ENCODE results near the gene TGM2.
"Not testable (repeated sequence)": the region's sequence is repeated elsewhere in the genome, so short reads cannot be mapped to it uniquely, and the experiment has no call there.

Gene TGM2

DNA sequence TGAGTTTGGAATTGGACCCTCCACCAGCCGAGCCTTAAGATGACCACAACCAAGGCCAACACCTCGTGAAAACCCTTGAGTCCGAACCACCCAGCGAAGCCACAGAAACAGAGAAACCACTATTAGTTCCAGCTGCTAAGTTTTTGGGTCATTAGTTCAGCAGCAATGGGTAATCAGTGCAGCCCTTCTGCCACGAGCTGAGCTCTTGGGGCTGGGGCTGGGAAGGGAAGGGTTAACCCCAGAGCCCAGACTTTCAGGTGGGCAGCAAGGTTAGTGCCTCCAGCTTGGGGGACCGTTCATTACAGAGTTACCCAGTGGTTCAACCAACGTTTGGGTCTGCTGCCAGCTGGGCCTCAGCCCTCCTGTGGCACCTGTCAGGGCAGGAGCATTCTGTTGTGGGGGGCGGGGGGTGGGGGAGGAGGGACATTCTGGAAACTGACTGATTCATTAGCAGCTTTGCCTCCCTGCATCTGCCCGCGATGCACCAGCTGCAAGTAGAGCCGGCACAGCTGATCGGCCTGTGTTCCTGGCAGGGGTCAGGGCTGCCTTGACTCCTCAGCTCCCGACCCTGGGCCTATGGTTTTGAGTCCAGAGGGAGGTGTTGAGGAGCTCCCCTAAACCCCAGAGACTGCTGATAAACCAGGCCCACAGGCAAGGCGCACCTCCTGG lies 52.7 kb downstream of the TGM2 start:
- DNase-seq = no peak

DNA sequence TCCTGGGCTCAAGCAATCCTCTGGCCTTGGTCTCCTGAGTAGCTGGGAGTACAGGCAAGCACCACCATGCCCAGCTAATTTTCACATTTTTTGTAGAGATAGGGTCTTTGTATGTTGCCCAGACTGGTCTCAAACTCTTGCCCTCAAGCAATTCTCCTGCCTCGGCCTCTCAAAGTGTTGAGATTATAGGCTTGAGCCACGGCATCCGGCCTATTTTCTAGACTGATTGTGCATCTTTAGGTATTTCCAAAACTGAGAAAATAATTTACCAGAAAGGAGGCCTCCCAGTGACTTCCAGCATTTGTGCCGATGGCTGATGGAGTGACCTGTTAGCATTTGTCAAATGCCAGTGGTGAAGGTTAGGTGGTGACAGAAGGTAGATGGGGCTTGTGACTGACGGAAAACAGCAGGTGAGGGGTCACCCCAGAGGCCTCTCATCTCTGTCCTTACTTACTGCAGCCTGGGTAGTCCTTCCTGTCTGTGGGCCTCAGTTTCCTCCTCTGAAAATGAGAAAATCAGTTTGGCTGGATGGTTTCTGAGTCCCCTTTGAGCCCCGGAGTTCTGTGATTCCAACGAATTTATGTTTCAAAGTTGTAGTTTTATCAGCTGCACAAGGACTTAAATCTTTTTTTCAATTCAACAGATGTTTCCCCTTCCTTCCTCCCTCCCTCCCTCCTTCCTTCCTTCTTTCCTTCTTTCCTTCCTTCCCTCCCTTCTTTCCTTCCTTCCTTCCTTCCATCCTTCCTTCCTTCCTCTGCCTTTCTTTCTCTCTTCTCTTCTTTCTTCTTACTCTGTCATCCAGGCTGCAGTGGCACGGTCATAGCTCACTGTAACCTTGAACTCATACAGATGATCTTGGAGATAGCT lies 53.5 kb downstream of the TGM2 start:
- DNase-seq = no peak

DNA sequence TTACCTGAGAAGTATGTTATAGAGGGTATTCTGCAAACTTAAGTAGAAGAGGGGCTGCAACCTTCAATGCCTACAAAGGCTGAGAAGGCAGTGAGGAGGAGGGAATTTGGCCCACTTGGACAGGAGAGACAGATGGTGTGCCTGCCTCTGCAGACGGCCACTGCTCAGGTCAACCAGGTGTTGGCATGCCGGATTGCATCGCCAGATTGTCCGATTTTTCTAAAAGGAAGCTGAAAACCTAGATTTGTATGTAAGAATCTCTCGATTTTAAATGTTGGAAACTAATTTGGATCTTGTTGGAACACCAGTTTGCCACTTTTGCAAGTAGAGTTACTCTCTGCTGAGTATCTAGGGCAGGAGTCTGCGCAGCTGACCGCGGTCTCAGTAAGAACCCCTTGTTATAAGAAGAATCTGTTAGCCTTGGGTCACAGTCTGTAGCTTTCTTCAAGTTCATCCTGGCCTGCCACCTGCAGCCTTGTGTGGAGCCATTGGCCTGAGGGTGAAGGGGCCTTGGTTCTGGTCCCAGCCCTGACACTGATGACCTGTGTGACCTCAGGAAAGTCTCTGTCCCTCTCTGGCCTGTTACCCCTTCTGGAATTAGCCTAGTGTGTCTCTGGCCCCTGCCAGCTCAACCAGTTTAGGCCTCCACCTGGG lies 54.4 kb downstream of the TGM2 start:
- DNase-seq = no peak

DNA sequence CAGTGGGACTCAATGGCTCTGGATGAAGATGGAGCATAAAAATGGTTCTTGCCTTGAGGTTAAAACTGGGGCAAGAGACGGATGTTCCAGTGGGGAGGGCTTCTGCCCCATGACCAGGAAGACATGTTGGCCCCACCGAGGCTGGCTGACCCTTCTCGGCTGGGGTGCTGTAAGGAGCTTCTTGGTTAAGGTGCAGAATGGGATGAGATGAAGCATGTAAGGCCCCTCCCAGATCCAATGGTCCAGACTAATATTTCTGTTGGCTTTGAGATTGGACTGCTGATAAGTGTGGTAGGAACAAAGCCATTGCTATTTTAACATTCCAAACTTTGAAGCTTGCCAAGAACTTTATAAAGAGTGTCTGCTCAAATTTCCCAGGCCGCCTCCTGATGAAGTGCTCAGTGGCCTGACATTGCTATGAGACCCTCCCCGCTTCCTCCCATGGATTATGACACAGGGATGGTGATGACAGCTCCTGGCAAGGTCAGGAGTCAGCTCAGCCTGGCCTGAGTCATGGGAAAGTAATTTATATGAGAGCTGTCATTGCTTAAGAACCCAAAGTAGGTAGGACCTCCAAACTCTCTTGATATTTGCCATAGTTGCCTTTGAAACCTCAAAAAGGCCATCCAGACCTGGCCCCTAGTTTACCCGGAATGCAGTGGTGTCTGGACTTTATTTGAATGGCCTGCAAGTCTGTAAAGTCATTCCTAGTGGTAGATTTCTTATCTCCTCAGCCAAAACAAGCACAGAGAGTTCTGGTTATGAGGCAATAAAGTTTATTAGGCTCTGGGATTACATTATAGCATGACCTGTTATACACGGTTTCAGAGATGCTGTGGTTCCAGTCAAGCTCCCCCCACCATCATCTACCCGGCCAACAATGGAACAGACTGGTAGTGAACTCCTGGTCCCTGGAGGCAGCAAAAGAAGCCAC lies 55.2 kb downstream of the TGM2 start:
- DNase-seq = peak; percentile 78

DNA sequence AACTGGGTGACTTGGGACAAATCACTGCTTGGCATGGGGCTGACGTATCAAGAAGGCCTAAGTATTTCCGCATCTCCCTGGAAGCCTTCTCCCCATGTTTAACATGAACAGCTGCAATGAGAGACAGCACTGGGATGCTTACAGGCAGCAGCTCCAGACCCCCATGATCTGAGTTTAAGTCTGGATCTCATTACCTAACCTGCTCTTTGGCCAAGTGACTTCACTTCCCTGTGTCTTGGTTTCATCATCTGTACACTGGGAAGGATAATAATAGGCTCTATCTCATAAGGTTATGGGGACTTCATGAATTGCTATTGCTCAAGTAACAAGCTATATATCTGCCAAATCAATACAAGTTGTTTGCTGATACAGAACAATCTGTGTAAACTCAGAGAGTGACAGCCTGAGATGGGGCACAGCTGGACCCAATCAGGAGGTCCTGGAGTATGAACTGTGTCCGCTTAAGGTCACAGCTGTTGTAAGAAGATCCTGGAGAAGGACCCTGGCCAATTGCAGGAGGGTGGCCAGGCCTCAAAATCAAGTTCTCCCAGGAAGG lies 56.0 kb downstream of the TGM2 start:
- peak; percentile 68 for DNase-seq

DNA sequence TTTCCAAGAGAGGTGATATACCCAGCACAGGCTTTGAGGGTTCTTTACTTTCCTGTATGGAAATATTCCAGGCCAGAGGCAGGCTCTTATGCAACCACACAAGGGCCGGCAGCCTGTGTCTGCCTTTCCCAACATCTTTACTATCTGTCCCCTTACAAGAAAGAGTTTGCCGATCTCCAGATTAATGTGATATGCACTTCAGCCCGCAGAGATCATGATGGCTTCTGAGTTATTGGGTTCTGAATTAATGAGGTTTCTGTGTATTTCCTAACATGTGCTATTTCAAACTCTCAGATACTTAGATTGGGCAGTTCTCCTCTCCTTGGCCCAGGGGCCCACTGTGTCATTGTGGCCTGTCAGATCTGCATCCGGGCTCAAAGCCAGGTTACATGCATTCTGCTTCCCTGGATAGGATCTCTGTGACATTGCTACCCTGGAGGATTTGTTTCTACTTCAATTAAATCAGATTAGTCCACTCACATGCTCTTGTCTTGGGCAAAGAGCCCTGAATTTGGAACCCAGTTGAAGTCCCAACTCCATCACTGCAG lies 56.6 kb downstream of the TGM2 start:
- peak; percentile 59 for DNase-seq

DNA sequence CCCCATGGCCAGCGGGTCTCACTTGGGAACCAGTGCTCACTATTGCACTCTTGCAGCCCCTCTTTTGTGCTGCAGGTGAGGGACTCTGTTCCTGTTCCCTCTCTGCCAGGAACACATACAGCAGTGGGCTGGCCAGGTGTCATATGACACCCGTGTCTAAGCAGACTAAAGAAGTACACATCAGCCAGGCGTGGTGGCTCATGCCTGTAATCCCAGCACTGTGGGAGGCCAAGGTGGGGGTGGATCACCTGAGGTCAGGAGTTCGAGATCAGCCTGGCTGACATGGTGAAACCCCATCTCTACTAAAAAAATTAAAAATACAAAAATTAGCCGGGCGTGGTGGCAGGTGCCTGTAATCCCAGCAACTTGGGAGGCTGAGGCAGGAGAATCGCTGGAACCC lies 57.2 kb downstream of the TGM2 start:
- not testable (repeated sequence) for DNase-seq

DNA sequence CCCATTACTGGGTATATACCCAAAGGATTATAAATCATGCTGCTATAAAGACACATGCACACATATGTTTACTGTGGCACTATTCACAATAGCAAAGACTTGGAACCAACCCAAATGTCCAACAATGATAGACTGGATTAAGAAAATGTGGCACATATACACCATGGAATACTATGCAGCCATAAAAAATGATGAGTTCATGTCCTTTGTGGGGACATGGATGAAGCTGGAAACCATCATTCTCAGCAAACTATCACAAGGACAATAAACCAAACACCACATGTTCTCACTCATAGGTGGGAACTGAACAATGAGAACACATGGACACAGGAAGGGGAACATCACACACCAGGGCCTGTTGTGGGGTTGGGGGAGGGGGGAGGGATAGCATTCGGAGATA lies 57.7 kb downstream of the TGM2 start:
- DNase-seq = not testable (repeated sequence)

DNA sequence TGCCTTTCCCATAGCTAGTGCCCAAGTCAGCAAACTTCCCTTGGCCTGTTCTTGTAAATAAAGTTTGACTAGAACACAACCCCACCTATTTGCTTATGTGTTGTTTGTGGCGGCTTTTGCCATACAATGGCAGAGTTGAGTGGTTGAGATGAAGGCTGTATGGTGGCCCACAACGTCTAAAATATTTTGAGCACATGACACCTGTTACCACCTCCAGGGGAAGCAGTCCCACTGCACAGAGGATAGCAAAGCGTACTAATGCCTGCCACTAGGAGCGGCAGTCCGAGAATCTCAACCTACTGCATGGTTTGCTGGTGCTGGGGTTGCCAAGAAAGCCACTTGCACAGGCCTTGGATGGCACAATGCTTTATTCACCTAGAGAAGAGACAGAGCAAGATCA lies 58.6 kb downstream of the TGM2 start:
- no peak for DNase-seq

DNA sequence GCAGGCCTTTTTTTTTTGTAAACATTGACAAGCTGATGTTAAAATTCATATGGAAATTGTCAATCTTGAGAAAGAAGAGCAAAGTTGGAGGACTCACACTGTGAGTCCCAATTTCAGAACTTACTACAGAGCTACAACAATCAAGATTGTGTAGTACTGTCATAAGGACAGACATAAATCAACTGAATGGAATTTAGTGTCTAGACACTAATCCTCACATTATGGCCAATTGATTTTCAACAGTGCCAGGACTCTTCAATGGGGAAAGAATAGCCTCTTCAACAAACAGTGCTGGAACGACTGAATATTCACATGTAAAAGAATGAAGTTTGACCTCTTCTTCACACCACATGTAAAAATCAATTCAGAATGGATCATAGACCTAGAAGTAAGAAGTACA lies 60.8 kb downstream of the TGM2 start:
- DNase-seq = no peak

DNA sequence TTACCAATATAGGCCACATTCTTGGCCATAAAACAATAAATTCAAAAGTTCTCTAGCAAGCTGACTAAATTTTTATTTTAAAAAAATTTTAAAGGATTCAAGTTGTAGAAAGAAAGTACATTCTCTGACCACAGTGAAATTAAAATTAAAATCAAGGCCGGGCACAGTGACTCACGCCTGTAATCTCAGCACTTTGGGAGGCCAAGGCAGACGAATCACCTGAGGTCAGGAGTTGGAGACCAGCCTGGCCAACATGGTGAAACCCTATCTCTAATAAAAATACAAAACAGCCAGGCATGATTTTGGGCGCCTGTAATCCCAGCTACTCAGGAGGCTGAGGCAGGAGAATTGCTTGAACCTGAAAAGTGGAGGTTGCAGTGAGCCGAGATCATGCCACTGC lies 62.9 kb downstream of the TGM2 start:
- DNase-seq = not testable (repeated sequence)

DNA sequence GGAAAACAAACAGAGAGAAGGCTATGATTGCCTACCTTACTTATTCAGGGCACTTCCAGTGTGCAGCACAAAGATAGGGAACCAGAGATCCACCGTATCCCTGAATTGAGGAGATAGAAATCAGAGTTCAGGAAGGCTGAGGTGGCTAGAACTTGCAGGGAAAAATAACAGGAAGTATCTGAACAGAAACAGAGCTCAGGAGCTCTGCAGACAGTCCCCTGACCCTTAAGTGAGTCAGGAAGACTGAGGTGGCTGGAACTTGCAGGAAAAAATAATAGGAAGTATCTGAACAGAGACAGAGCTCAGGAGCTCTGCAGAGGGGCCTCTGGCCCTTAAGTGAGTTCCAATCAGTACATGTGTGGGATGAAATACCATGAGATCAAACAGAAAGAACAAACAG lies 66.1 kb downstream of the TGM2 start:
- no peak for DNase-seq

DNA sequence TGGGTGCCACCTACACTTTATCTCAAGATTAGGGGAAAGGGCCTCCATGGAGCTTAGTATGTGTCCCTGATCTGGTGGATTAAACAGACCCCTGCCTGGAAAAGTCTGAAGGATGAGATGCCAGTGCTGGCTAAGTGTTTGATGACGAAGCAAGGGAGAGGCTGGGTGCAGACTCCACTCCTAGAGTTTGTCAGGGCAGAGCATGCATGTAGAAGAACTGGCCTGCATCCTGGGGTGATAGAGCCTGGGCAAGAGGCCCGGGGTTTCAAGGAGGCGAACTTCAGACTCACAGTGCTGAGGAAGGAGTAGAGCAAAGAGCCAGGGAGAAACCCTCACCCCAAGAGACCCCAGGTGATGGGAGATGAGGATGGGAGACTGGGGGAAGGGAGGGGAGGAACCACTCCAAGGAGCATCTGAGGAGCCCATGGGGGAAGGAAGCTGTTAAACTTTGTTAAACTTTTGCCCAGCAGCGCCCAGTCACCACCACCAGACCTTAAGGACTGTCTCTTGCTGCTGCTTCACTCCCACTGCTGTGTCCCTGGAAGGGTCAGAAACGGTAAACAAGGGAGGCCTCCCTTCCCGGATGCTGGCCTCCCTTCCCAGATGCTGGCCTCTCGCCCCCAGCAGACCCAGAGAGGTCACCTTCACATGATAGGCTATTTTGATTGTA lies 69.9 kb downstream of the TGM2 start:
- no peak for DNase-seq

DNA sequence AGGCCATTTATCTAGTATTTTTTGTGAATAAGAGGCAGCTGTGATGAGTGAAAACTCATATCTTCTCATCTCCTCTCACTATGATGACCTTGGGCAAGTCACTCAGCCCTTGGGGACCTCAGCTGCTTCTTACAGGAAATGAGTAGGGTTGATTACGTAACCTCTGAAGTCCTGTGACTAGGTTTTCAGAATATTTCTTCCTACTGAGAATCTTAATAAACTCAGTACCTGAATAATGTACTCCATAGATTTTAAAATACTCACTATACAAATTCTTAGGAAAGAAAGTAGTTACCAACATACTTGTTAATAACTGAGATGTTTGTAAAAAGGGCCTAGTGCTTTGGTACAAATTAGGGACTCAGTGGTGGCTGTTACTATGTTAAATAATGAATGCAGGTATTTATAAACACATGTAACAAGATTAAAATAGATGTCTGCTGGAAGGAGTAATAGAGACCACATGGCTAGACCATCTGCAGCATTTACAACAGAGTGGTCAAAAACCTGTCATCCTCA lies 70.6 kb downstream of the TGM2 start:
- no peak for DNase-seq

DNA sequence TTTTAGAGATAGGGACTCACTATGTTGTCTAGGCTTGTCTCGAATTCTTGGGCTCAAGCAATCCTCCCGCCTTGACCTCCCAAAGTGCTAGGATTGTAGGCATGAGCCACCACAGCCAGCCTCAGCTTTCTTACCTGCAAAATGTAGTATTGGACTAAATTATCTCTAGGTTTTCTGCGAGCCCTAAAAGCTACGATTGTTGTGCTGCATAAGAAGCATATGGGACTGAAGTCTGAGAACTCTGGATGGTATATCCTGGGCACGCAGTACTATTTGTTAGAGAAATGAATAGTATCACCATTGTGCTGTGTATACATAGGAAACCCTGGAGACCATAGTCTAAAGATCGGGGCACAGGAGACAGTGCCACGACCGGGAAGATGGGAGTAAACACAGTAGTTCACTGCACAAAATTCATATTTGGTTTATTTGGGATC lies 71.4 kb downstream of the TGM2 start:
- DNase-seq = no peak

DNA sequence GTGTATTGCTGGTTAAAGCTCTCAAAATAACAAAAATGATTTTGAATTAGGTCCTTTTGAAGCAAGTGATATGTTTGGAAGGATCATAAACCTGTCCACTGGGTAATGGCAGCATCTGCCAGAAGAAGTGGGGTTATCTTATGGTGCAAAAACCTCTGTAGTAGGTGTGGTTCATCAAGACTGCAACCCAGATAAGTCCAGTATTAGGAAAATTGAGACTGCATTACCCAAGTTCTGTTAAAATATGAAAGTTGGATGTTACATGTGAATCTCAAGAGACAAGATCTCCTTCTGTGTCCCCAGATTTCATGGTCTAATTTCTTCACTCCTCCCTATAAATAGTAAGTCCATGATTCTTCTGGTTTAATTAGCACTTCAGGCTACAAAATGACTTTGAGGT lies 72.2 kb downstream of the TGM2 start:
- DNase-seq = no peak

DNA sequence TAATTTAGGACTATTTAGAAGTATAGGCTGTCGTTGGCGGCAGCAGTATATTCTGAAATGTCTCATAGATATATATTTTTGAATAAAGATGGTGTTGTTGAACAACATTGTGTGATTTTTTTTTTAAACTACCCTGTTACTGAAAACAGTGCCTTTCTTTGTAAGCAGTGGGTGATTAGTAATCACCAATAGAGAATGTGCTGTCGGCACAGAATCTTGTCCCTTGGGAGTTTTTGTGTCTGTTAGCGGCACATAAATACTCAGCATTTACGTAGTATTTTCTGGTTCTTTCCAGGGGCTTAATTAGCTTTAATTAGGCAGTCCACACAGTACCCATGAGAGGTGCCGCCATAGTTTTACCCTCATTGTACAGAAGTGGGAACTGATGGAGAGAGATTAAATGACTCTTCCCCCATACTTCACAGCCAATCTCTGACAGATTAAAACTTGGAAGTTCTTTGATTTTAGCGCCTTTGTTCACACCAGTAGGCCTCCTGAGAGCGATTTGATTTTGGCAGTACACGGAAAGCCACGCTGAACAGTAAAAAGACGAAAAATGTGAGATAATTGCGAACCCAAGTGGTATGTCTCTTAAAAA lies 72.7 kb downstream of the TGM2 start:
- DNase-seq = no peak

DNA sequence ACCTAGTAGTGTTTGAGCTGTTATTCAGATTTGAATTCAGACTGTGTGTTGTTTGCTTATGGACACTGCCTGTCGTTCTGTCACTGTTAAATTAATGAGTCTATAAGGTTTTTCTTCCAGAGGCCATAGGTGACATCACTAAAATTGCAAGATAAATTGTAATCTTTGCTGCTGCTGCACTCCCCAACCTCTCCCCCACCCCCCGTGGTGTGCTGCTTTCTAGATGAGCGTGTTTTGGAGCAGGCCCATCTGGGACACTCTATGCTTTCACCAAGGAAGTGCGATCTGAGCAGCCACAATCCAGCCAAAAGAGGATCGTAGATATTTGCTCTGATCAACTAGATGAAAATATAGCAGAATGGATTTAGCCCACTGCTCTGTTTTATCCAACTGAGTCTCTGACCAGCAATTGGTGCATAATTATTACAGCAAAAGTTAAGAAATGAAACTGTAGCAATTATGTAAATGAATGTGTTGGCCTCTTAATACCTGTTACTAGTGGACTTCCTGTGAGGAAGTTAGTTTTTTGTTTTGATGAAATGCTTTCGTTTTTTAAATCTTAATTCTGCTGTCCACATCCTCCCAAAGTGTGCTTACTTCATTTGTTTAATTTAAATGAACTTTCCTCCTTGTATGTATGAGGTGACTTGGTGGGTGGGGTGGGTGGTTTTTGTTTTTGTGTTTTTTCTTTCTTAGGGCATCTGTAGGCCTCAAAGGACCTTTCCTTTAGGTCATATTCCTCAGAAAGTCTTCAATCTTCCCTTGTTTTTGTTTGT lies 73.4 kb downstream of the TGM2 start:
- no peak for DNase-seq

DNA sequence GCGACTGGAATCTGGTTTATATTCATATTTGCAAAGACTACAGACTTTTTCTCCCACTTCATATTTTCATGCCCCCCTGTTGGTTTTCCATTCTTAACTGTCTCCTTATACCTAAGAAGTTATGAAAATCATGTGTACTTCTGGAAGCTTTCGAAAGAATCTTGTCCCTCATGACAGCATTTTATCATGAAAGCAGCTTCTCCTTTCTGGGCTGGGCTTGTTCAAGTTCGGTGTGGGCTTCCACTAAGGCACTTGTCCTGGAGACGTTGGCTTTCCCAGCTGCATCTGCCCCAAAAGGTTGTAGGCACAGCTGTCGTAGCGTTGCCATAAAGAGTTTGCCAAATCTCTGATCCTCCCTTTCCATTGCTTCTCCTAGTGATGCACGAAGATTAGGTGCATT lies 75.0 kb downstream of the TGM2 start:
- DNase-seq = no peak

DNA sequence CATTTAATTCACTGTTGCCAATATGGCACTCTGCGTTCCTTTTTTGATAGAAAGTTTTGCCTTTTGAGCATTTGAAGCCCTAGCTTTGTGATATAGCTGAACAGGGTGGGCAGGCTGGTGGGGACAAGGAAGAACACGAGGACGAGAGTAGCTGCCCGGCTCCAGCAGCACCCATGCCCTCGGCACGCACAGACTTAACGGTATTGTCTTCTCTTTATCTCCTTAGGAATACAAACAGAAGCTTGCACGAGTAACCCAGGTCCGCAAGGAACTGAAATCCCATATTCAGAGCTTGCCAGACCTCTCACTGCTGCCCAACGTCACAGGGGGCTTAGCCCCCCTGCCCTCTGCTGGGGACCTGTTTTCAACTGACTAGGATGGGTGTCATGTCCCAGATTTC lies 75.6 kb downstream of the TGM2 start:
- no peak for DNase-seq
